Suprapubic skin (tissue), 4 donors: ENCODE results near the gene SIGLEC6. TPM values are rescaled to one million over a fixed set of nuclear protein-coding genes. Genes with fewer than 3 reads are reported as not detected.

Source experiments
- DNase-seq, 2 donors: peaks; one replicate each; pipeline ENCODE4 v3.0.0-alpha.2; 2019; ENCODE audit warnings: low spot score in 2 of 2
- H3K27ac ChIP-seq: fragments of 200-600 bp; sonication (generic); one replicate; pipeline ENCODE4 v1.5.1; 2019
- H3K27me3 ChIP-seq: fragments of 200-600 bp; sonication (generic); one replicate; pipeline ENCODE4 v1.5.1; 2019
- H3K36me3 ChIP-seq: fragments of 200-600 bp; sonication (generic); one replicate; pipeline ENCODE4 v1.5.1; 2019
- H3K4me1 ChIP-seq: fragments of 200-600 bp; sonication (generic); one replicate; pipeline ENCODE4 v1.5.1; 2019
- H3K4me3 ChIP-seq: fragments of 200-600 bp; sonication (generic); one replicate; pipeline ENCODE4 v1.5.1; 2019; ENCODE audit warnings: mild to moderate bottlenecking
- H3K9me3 ChIP-seq: fragments of 200-600 bp; sonication (generic); one replicate; pipeline ENCODE4 v1.5.1; 2019
- EP300 ChIP-seq: sonication (generic); formaldehyde crosslinking; IDR thresholded peaks from one replicate; pipeline ENCODE4 v1.6.1; 2017; ENCODE audit warnings: antibody characterized with exemption
- POLR2A ChIP-seq, 2 donors: fragments of 450-650 bp; IDR thresholded peaks; one replicate each; pipeline ENCODE4 v1.6.1; 2017; ENCODE audit warnings: antibody characterized with exemption in 2 of 2, mild to moderate bottlenecking in 2 of 2, moderate library complexity in 2 of 2
- POLR2AphosphoS5 ChIP-seq, 3 donors: sonication (generic); formaldehyde crosslinking; IDR thresholded peaks; one replicate each; pipeline ENCODE4 v1.6.1; 2017; ENCODE audit warnings: antibody characterized with exemption in 3 of 3
- WGBS: methylation state at CpG from one replicate; pipeline ENCODE4 v1.1.5; 2018; 5-methylcytosine and 5-hydroxymethylcytosine counted together
- total RNA-seq, 4 donors: library from RNA; depleted of rRNA; stranded (reverse); fragments of >200 nt; gene quantifications; one replicate each; pipeline ENCODE4 v1.1.0, GENCODE V29; 2016
- TF ChIP-seq, protein P1 (sequence below), 2 donors: fragments of 200-600 bp in 1 of 2; fragments of 450-650 bp in 1 of 2; sonication (generic) in 1 of 2; IDR thresholded peaks; one replicate each; pipeline ENCODE4 v1.5.1; 2016 to 2019; ENCODE audit warnings: antibody characterized with exemption in 2 of 2, mild to moderate bottlenecking in 1 of 2, moderate library complexity in 1 of 2

The SIGLEC6 gene
- total RNA-seq, 4 donors from 2014 or later: 0.26 to 0.30 TPM; not detected in 2

DNA sequence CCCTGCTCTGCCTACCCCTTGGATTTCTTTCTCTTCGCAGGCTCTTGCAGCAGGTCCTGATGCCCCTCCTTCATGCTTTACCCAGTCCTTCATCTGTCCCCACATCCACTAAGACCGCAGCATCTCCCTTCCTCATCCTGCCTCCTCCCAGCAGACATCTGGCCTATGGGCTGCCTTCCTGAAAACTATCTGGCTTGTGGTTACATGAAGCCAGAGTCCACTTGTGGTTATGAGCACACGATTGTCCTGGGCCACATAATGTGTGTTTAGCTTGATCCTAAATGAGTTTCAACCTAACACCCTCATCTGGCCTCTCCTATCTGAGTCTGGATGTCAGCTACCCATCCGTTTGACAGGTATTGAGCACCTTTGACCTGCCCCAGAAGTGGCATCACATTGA, 34.1 kb upstream of the SIGLEC6 start:
- H3K36me3 ChIP-seq: no peaks in the 10 kb centered on the region
- WGBS: 57% methylated on average over 4 of the region's 4 CpGs

DNA sequence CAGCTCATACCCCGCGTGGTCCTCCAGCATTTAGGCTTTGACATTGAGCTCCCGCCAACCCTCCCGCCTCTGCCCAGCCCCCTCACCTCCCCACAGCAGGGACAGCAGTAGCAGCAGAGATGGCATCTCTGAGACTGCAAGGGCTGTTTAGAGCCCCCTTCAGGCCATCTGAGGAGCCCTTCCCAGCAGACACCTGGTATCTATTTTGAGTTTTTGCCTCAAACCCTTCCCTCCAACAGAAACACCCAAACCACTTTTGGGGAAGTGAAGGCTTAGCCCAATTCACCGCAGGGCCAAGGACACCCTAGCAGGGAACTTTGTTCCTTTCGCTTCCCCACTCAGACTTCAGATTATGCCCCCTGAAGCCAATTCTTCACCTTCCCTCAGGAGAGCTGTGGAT, 33.3 kb upstream of the SIGLEC6 start:
- Histone ChIP-seq H3K9me3 (no peaks in the 10 kb centered on the region), H3K27ac (no peak overlapping the region), H3K36me3 (no peaks in the 10 kb centered on the region), H3K4me1 (no peaks in the 10 kb centered on the region), H3K27me3 (peaks cover 46% of the 10 kb centered on the region), H3K4me3 (no peak overlapping the region)
- TF ChIP-seq EP300 (no peak), POLR2AphosphoS5 (IDR thresholded peaks at IDR 0.05) (no peak), POLR2A (IDR thresholded peaks at IDR 0.05) (no peak)
- TF ChIP-seq, protein P1, sequence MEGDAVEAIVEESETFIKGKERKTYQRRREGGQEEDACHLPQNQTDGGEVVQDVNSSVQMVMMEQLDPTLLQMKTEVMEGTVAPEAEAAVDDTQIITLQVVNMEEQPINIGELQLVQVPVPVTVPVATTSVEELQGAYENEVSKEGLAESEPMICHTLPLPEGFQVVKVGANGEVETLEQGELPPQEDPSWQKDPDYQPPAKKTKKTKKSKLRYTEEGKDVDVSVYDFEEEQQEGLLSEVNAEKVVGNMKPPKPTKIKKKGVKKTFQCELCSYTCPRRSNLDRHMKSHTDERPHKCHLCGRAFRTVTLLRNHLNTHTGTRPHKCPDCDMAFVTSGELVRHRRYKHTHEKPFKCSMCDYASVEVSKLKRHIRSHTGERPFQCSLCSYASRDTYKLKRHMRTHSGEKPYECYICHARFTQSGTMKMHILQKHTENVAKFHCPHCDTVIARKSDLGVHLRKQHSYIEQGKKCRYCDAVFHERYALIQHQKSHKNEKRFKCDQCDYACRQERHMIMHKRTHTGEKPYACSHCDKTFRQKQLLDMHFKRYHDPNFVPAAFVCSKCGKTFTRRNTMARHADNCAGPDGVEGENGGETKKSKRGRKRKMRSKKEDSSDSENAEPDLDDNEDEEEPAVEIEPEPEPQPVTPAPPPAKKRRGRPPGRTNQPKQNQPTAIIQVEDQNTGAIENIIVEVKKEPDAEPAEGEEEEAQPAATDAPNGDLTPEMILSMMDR (IDR thresholded peaks at IDR 0.05): no peak
- DNase-seq: no peak
- WGBS: 39% methylated on average over 4 of the region's 6 CpGs

More for the DNA sequence above, 34.1 kb upstream of the SIGLEC6 start:
- Histone ChIP-seq H3K9me3 (no peaks in the 10 kb centered on the region), H3K27ac (no peak overlapping the region), H3K4me1 (no peaks in the 10 kb centered on the region), H3K27me3 (peaks cover 38% of the 10 kb centered on the region), H3K4me3 (no peak overlapping the region)
- TF ChIP-seq, protein P1 (IDR thresholded peaks at IDR 0.05): no peak
- TF ChIP-seq EP300 (no peak), POLR2AphosphoS5 (IDR thresholded peaks at IDR 0.05) (no peak), POLR2A (IDR thresholded peaks at IDR 0.05) (no peak)
- no peak for DNase-seq

DNA sequence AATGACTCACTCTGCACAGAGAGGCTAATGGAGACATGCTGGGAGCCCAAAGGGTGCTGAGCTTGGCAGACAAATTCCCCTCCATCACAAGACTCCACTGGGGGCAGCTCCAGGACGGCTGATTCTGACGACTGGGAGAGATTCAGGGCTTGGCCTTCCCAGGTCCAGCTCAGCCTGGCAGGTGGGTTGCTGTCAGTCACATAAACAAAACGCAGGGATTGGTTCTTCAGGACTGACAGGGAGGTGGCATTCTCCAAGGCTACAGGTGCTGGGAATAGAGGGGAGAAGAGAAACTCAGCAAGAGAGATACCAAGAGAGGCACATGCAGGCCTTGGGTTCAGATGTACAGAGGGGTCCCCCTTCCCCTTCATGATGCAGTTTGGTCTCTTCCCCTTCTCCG, 28.9 kb upstream of the SIGLEC6 start:
- H3K27ac ChIP-seq: no peak overlapping the region
- no peak for TF ChIP-seq POLR2A (IDR thresholded peaks at IDR 0.05)
- TF ChIP-seq POLR2AphosphoS5 (IDR thresholded peaks at IDR 0.05): no peak
- TF ChIP-seq, protein P1 (IDR thresholded peaks at IDR 0.05): no peak
- no peak for TF ChIP-seq EP300
- H3K27me3 ChIP-seq: peaks cover 50% of the 10 kb centered on the region
- 33% methylated on average over 2 of the region's 4 CpGs for WGBS
- H3K4me1 ChIP-seq: no peaks in the 10 kb centered on the region
- DNase-seq: no peak
- no peaks in the 10 kb centered on the region for H3K36me3 ChIP-seq
- H3K9me3 ChIP-seq: no peaks in the 10 kb centered on the region
- no peak overlapping the region for H3K4me3 ChIP-seq

DNA sequence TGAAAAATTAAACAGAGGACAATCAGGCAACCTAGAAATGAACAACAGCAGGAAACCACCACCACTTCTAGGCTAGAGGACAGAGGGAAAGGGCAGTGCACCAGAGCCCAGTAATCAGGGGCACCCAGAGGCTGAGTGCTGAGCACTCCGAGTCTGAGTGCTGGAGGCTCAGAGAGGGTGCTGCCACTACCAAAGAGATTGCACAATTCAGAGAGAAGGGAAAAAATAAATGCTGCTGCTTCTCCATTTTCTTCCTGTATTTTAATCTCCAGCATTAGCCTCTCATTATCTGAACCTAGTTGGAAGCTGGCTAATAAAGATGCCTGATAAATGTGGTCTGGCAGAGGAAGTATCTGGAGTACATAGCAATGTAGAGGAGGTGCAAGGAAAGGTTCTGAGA, 27.8 kb upstream of the SIGLEC6 start:
- DNase-seq: no peak
- H3K27ac ChIP-seq: no peak overlapping the region
- H3K4me1 ChIP-seq: no peaks in the 10 kb centered on the region
- no peaks in the 10 kb centered on the region for H3K9me3 ChIP-seq
- 70% methylated on average over 1 of the region's 1 CpG for WGBS
- peaks cover 39% of the 10 kb centered on the region for H3K27me3 ChIP-seq
- H3K4me3 ChIP-seq: no peak overlapping the region
- TF ChIP-seq POLR2A (IDR thresholded peaks at IDR 0.05) (no peak), EP300 (no peak), POLR2AphosphoS5 (IDR thresholded peaks at IDR 0.05) (no peak)
- TF ChIP-seq, protein P1 (IDR thresholded peaks at IDR 0.05): no peak
- no peaks in the 10 kb centered on the region for H3K36me3 ChIP-seq

DNA sequence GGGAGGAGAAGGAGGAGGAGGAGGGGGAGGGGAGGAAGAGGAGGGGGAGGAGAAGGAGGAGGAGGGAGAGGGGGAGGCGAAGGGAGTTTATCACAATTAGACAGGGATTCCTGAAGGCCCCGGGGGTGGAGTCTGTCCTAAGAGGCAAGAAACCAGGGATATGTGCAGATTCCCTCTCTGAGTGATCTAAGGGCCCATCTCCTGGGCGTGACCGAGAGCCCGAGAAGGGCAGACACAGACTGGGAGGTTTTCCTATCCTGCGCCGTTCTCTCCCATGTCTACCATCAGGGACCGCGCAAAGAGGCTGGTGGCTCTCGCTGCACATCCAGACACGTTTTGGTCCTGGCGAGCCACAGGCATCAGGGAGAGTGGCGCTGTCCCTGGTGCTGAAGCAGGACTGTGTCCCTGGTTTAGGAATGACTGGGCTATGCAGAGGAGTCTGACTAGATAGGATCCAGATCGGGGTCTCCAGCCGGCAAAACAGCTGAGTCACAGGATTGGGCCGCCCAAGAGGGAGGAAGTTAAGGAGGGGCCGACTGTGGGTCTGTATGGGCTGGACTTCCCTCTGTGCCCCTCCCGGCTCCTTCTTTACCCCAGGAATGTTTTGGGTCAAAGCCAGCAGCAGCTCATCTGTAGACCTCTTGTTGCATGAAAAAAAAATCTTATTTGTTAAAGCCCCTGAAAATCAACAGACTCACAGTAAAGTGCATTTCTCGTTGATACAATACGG, 21.7 kb upstream of the SIGLEC6 start:
- WGBS: 14% methylated on average over 12 of the region's 20 CpGs
- no peak for DNase-seq
- no peak for TF ChIP-seq POLR2AphosphoS5 (IDR thresholded peaks at IDR 0.05)
- TF ChIP-seq POLR2A (IDR thresholded peaks at IDR 0.05): no peak
- TF ChIP-seq EP300: no peak
- TF ChIP-seq, protein P1 (IDR thresholded peaks at IDR 0.05): no peak

More for the DNA sequence above, 21.7 kb upstream of the SIGLEC6 start:
- no peaks in the 10 kb centered on the region for H3K4me1 ChIP-seq
- H3K27ac ChIP-seq: no peak overlapping the region
- no peaks in the 10 kb centered on the region for H3K36me3 ChIP-seq
- H3K4me3 ChIP-seq: no peak overlapping the region
- peaks cover 29% of the 10 kb centered on the region for H3K27me3 ChIP-seq
- H3K9me3 ChIP-seq: no peaks in the 10 kb centered on the region
